Measurements from ENCODE around the gene OGFR.

GRCh38 chr20:62839261-62839660, 34.6 kb downstream of the OGFR start:
- TF ChIP-seq, protein P1, sequence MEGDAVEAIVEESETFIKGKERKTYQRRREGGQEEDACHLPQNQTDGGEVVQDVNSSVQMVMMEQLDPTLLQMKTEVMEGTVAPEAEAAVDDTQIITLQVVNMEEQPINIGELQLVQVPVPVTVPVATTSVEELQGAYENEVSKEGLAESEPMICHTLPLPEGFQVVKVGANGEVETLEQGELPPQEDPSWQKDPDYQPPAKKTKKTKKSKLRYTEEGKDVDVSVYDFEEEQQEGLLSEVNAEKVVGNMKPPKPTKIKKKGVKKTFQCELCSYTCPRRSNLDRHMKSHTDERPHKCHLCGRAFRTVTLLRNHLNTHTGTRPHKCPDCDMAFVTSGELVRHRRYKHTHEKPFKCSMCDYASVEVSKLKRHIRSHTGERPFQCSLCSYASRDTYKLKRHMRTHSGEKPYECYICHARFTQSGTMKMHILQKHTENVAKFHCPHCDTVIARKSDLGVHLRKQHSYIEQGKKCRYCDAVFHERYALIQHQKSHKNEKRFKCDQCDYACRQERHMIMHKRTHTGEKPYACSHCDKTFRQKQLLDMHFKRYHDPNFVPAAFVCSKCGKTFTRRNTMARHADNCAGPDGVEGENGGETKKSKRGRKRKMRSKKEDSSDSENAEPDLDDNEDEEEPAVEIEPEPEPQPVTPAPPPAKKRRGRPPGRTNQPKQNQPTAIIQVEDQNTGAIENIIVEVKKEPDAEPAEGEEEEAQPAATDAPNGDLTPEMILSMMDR (IDR thresholded peaks at IDR 0.05; ENCODE audit: insufficient read depth, low read depth, low read length) = no peak
- TF ChIP-seq EZH2 (IDR thresholded peaks at IDR 0.05; ENCODE audit: insufficient read depth, low read length) = no peak

All from astrocyte (in vitro differentiated cells and primary cell).